Heart right ventricle (tissue), 16 donors: ENCODE measurements around the gene UBE2D1. TPM values are rescaled to one million over a fixed set of nuclear protein-coding genes. Genes with fewer than 3 reads are reported as not detected.

Experiments
- ATAC-seq, 8 donors: fragments of 200-7000 bp; cut with Tn5 transposase; one replicate each; pipeline ENCODE4 v1.9.1; 2020; ENCODE audit warnings: mild to moderate bottlenecking in 8 of 8, moderate library complexity in 8 of 8, moderate number of reproducible peaks in 1 of 8
- DNase-seq, 2 donors: peaks; one replicate each; pipeline ENCODE4 v3.0.0-alpha.2; 2020
- H3K27ac ChIP-seq, 10 donors: fragments of 200-600 bp; sonication (generic) in 2 of 10; one replicate each; pipeline versions ENCODE4 v1.5.0 to v1.8.0; 2020 to 2022; ENCODE audit warnings: mild to moderate bottlenecking in 3 of 10
- H3K27me3 ChIP-seq, 7 donors: fragments of 200-600 bp; one replicate each; pipeline ENCODE4 v1.8.0; 2021 to 2022; ENCODE audit warnings: mild to moderate bottlenecking in 2 of 7
- H3K36me3 ChIP-seq, 9 donors: fragments of 200-600 bp; sonication (generic) in 1 of 9; one replicate each; pipeline versions ENCODE4 v1.5.0 to v1.8.0; 2020 to 2022; ENCODE audit warnings: mild to moderate bottlenecking in 2 of 9
- H3K4me1 ChIP-seq, 9 donors: fragments of 200-600 bp; sonication (generic) in 1 of 9; one replicate each; pipeline versions ENCODE4 v1.5.0 to v1.8.0; 2020 to 2022; ENCODE audit warnings: mild to moderate bottlenecking in 4 of 9
- H3K4me3 ChIP-seq, 10 donors: fragments of 200-600 bp; sonication (generic) in 2 of 10; one replicate each; pipeline versions ENCODE4 v1.5.0 to v1.8.0; 2020 to 2022; ENCODE audit warnings: mild to moderate bottlenecking in 7 of 10, moderate library complexity in 2 of 10
- H3K9me3 ChIP-seq, 11 donors: fragments of 200-600 bp in 10 of 11; sonication (generic) in 2 of 11; one replicate each; pipeline versions ENCODE4 v1.5.0 to v1.8.0; 2013 to 2022; ENCODE audit warnings: mild to moderate bottlenecking in 2 of 11, control low read depth in 1 of 11, moderate library complexity in 1 of 11
- WGBS, 2 donors: extraction: QIAGEN DNeasy Blood & Tissue Kit; methylation state at CpG; one replicate each; pipeline ENCODE4 v1.1.7; 2013; ENCODE audit warnings: inconsistent platforms in 1 of 2; 5-methylcytosine and 5-hydroxymethylcytosine counted together
- intact Hi-C, 10 donors: fragments of 100-400 bp; cut with DNase I; formaldehyde crosslinking; loops; one replicate each; pipeline versions ENCODE4 v1.11.1 to v1.14.2; 2022
- polyA plus RNA-seq, 2 donors: library from polyadenylated mRNA; stranded (reverse); fragments of 200-250 nt; gene quantifications; one replicate each; pipeline ENCODE4 v1.2.3, GENCODE V29; 2013
- total RNA-seq, 10 donors: library from RNA; stranded (reverse); fragmentation: NEBNext Ultra II Directional in 3 of 10; extraction: Animal tissue kit (Norgen Biotek cat#: 25700) in 3 of 10; gene quantifications; one replicate each; pipeline versions ENCODE4 v1.2.1 to v1.2.4, GENCODE V29; 2021 to 2023
- TF ChIP-seq, protein P1 (sequence below), 9 donors: fragments of 200-600 bp; sonication (generic) in 2 of 9; IDR thresholded peaks; one replicate each; pipeline versions ENCODE4 v1.5.0 to v1.8.0; 2021 to 2022; ENCODE audit warnings: antibody characterized with exemption in 9 of 9, mild to moderate bottlenecking in 5 of 9, moderate library complexity in 1 of 9
- donor health status: Arrhythmogenic right ventricular cardiomyopathy.
- donor health status: ischemic (EF 13 %, LVEDD 7.1; RV severe dilation, severe dysfunction).
- donor health status: healthy with polysubstance abuse.
- donor health status: DM: no; HTN: yes; CAD: no.
- donor health status: DM: no; HTN: no; CAD: no.
- donor health status: ischemic (EF 25% LVEDD 6.9; RV normal size, moderate dysfunction).
- donor health status: ischemic (EF 25% LVEDD 5.7; RV mildly dilated, moderate dysfunction).
- donor health status: healthy.
- donor health status: DM: yes; HTN: yes; CAD: no.
- donor health status: Ischemic cardiomyopathy.
- donor health status: ischemic (EF 35%, LVEDD 5.7; RV mildly dilated, moderate dysfunction).
- donor health status: nonischemic (EF 11% LVEDD 7.7; RV severe dilation, severe dysfunction).
- donor health status: DM: yes; HTN: yes; CAD: no.
- donor health status: PGD.
- donor health status: ischemic (EF 29% LVEDD 5.4; RV normal size, mild dysfunction).
- donor health status: nonischemic (EF 23%, LVEDD 6.1; RV moderate dilation, normal function).

UBE2D1 gene
- total and polyA plus RNA-seq, 12 donors, result 12.2 to 71.0 (median 59.5) TPM

DNA sequence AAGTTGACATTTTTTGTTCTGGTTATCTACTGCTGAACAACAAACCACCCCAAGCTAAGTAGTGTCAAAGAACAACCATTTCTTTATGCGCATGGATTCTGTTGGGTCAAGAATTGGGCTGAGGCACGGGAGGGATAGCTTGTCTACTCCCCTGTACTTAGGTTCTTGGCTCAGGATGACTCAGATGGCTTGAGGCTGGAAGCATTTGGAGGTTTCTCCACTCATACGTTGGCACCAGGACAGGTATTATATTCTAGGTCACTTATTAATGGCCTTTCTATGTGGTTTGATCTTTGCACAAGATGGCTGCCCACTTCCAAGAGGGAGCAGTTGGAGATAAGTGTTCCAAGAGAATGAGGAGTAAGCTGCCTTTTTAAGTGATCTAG, 38.6 kb downstream of the UBE2D1 start:
- WGBS, 2 donors, result 80 to 85% methylated on average over 3 of the region's 3 CpGs
- Histone ChIP-seq H3K36me3 (peaks cover 0 to 27% (median 3%) of the 10 kb centered on the region in 9 donors), H3K9me3 (no peaks in the 10 kb centered on the region), H3K27ac (no peak overlapping the region), H3K27me3 (no peaks in the 10 kb centered on the region), H3K4me1 (peaks cover 0 to 5% (median 0%) of the 10 kb centered on the region in 9 donors), H3K4me3 (no peak overlapping the region)
- TF ChIP-seq, protein P1, sequence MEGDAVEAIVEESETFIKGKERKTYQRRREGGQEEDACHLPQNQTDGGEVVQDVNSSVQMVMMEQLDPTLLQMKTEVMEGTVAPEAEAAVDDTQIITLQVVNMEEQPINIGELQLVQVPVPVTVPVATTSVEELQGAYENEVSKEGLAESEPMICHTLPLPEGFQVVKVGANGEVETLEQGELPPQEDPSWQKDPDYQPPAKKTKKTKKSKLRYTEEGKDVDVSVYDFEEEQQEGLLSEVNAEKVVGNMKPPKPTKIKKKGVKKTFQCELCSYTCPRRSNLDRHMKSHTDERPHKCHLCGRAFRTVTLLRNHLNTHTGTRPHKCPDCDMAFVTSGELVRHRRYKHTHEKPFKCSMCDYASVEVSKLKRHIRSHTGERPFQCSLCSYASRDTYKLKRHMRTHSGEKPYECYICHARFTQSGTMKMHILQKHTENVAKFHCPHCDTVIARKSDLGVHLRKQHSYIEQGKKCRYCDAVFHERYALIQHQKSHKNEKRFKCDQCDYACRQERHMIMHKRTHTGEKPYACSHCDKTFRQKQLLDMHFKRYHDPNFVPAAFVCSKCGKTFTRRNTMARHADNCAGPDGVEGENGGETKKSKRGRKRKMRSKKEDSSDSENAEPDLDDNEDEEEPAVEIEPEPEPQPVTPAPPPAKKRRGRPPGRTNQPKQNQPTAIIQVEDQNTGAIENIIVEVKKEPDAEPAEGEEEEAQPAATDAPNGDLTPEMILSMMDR (IDR thresholded peaks at IDR 0.05), result no peak
- ATAC-seq (peak in 1 of 8 donors; percentile 37), DNase-seq (no peak)
- intact Hi-C loops, result no loop called here

DNA sequence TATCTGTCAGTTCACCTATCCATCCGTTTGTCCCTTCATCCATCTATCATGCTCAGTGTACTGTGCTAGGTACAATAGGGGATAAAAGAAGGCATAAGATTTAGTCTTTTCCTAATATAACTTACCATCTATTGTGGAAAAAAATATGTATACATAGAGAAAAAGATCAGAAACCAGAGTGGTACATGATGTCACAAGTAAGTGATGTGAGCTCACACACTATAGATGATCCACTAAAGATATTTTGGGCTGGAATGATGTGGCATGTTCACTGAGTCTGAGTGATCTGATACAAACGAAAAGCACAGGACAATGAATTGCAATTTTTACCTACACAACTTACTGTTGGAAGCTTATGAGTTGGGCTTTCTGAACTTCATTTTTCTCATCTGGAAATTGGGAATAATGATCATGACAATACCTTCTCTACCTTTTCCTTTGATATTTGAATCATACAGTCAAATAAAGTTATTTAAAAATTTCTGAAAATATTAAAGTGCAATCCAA, 47.7 kb downstream of the UBE2D1 start:
- Histone ChIP-seq H3K9me3 (no peaks in the 10 kb centered on the region), H3K4me1 (peaks cover 0 to 32% (median 22%) of the 10 kb centered on the region in 9 donors), H3K27me3 (no peaks in the 10 kb centered on the region), H3K4me3 (no peak overlapping the region), H3K27ac (no peak overlapping the region), H3K36me3 (peaks cover 0 to 11% (median 3%) of the 10 kb centered on the region in 9 donors)
- 82 to 85% methylated on average over 2 of the region's 2 CpGs for WGBS, 2 donors
- TF ChIP-seq, protein P1 (IDR thresholded peaks at IDR 0.05), result no peak
- DNase-seq (no peak), ATAC-seq (no peak)
- intact Hi-C loops, result loop anchor here in 4 of 10 donors (10.0 kb wide), 2 partner anchors 48 to 208 kb away; partner anchors contain the start of gene UBE2D1 (in 2 of the 4)

GRCh38 chr10:58384095-58384494, 49.3 kb downstream of the UBE2D1 start:
- Histone ChIP-seq H3K36me3 (peaks cover 0 to 27% (median 13%) of the 10 kb centered on the region in 9 donors), H3K27ac (peak overlapping the region in 9 of 10 donors; percentile 89 to 98 (median 95)), H3K4me1 (peaks cover 0 to 34% (median 22%) of the 10 kb centered on the region in 9 donors), H3K27me3 (no peaks in the 10 kb centered on the region), H3K9me3 (no peaks in the 10 kb centered on the region), H3K4me3 (peak overlapping the region; percentile 56 to 98 (median 85))
- no peak for DNase-seq
- TF ChIP-seq, protein P1 (IDR thresholded peaks at IDR 0.05), result no peak
- intact Hi-C loops, result loop anchor here in 9 of 10 donors (1.0 to 10.0 kb wide), 4 partner anchors 49 to 209 kb away; partner anchors contain the start of gene UBE2D1 (in 7 of the 9)
- 62 to 65% methylated on average over 3 of the region's 3 CpGs for WGBS, 2 donors
- ATAC-seq, result peak in 2 of 8 donors; percentile 10 to 14

DNA sequence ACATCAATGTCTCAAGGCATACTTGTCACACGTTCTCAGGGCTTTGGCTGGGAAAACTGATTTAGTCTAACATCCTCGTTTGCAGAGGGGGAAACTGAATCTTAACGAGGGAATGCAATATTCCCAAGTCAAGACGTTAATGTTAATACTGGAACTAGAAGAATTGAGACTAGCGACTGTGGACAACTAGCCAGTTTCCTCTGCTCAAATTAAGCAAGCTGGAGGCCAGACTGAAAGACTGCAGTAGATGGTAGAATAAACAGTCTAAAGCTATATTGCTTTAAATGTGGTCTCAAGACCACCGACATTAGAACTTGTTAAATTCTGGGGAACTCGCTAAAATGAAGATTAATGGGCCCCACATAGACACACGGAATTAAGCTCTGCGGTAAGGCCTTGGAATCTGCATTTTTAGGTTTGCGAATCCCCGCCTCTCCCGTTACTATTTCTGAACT, 49.8 kb downstream of the UBE2D1 start:
- peak overlapping the region; percentile 56 to 98 (median 85) for H3K4me3 ChIP-seq
- TF ChIP-seq, protein P1 (IDR thresholded peaks at IDR 0.05), result no peak
- DNase-seq, result no peak
- H3K27ac ChIP-seq, result peak overlapping the region; percentile 57 to 98 (median 93)
- no peaks in the 10 kb centered on the region for H3K9me3 ChIP-seq
- no peaks in the 10 kb centered on the region for H3K27me3 ChIP-seq
- peak in 7 of 8 donors; percentile 1 to 13 (median 4) for ATAC-seq
- WGBS, 2 donors, result 0 to 1% methylated on average over 12 of the region's 12 CpGs
- intact Hi-C loops, result loop anchor here in 9 of 10 donors (1.0 to 10.0 kb wide), 4 partner anchors 49 to 210 kb away; partner anchors contain the start of gene UBE2D1 (in 7 of the 9)
- H3K4me1 ChIP-seq, result peaks cover 0 to 34% (median 22%) of the 10 kb centered on the region in 9 donors
- peaks cover 0 to 32% (median 18%) of the 10 kb centered on the region in 9 donors for H3K36me3 ChIP-seq
